HEK293 (cell line): Measurements from ENCODE around the gene FAM184A.

Experiments used
- CTCF ChIA-PET: fragments of 350-600 bp; formaldehyde crosslinking; extraction: SDS; loops from one replicate; lab custom pipeline; 2021; ENCODE audit warnings: antibody characterized with exemption; lab: Yijun Ruan, JAX
- POLR2A ChIA-PET: fragments of 300-600 bp; formaldehyde crosslinking; extraction: SDS; loops from one replicate; lab custom pipeline; 2020; ENCODE audit warnings: antibody characterized with exemption, inconsistent platforms; lab: Yijun Ruan, JAX
- H3K27ac ChIP-seq: fragments of 200-500 bp; sonication (Bioruptor generic); 2 replicates; pipeline ENCODE4 v1.5.1; 2014; ENCODE audit warnings: low read depth, low read length, control low read depth, inconsistent platforms; ENCODE audit errors: extremely low read depth
- H3K36me3 ChIP-seq, 2 experiments: fragments of 200-500 bp in 1 of 2; sonication (Bioruptor generic) in 1 of 2; 1 replicate in 1 of 2; 2 replicates in 1 of 2; pipeline ENCODE4 v1.5.1; 2014 to 2017; ENCODE audit warnings: inconsistent platforms in 2 of 2, low read length in 2 of 2; ENCODE audit not compliant: control insufficient read depth in 2 of 2, insufficient read depth in 1 of 2
- H3K4me1 ChIP-seq: fragments of 200-500 bp; sonication (Bioruptor generic); 2 replicates; pipeline ENCODE4 v1.5.1; 2014; ENCODE audit warnings: mild to moderate bottlenecking, low read length, inconsistent platforms; ENCODE audit not compliant: control insufficient read depth, insufficient read depth
- H3K4me3 ChIP-seq: 2 replicates; pipeline ENCODE4 v1.5.1; 2011; ENCODE audit warnings: low read depth, mild to moderate bottlenecking, control low read depth, low read length, moderate library complexity
- H3K9me3 ChIP-seq: fragments of 200-500 bp; sonication (Bioruptor generic); 2 replicates; pipeline ENCODE4 v1.5.1; 2014; ENCODE audit warnings: low read depth, low read length, inconsistent platforms; ENCODE audit not compliant: control insufficient read depth, insufficient read depth
- EGR2 ChIP-seq: fragments of 450-650 bp; formaldehyde crosslinking; IDR thresholded peaks from 2 replicates; pipeline ENCODE4 v1.5.1; 2016; ENCODE audit warnings: low read depth, missing biosample characterization, missing genetic modification characterization
- GLI4 ChIP-seq: fragments of 450-650 bp; formaldehyde crosslinking; IDR thresholded peaks from 2 replicates; pipeline ENCODE4 v1.5.1; 2016; ENCODE audit warnings: missing biosample characterization, missing genetic modification characterization
- HOXC10 ChIP-seq: sonication (generic); formaldehyde crosslinking; IDR thresholded peaks from 2 replicates; pipeline ENCODE4 v1.8.1; 2023; ENCODE audit warnings: mild to moderate bottlenecking, missing genetic modification reagents
- SCRT1 ChIP-seq: fragments of 450-650 bp; formaldehyde crosslinking; IDR thresholded peaks from 2 replicates; pipeline ENCODE4 v1.5.1; 2016; ENCODE audit warnings: missing biosample characterization, missing genetic modification characterization, borderline replicate concordance
- YY2 ChIP-seq: fragments of 450-650 bp; formaldehyde crosslinking; IDR thresholded peaks from 2 replicates; pipeline ENCODE4 v1.5.1; 2016; ENCODE audit warnings: missing biosample characterization, missing genetic modification characterization
- ZBTB11 ChIP-seq: fragments of 450-650 bp; formaldehyde crosslinking; conservative IDR thresholded peaks from 2 replicates; pipeline ENCODE4 v1.5.1; 2016; ENCODE audit warnings: low read depth, missing biosample characterization, missing genetic modification characterization
- ZBTB20 ChIP-seq: fragments of 450-650 bp; formaldehyde crosslinking; IDR thresholded peaks from 2 replicates; pipeline ENCODE4 v1.5.1; 2016; ENCODE audit warnings: missing biosample characterization, missing genetic modification characterization
- ZNF132 ChIP-seq: fragments of 450-650 bp; formaldehyde crosslinking; IDR thresholded peaks from 2 replicates; pipeline ENCODE4 v1.5.1; 2017; ENCODE audit warnings: missing biosample characterization, missing genetic modification characterization, borderline replicate concordance
- ZNF133 ChIP-seq: fragments of 450-650 bp; formaldehyde crosslinking; IDR thresholded peaks from 2 replicates; pipeline ENCODE4 v1.5.1; 2016; ENCODE audit warnings: missing biosample characterization, missing genetic modification characterization
- ZNF169 ChIP-seq: fragments of 450-650 bp; formaldehyde crosslinking; IDR thresholded peaks from 2 replicates; pipeline ENCODE4 v1.5.1; 2016; ENCODE audit warnings: missing biosample characterization, missing genetic modification characterization
- ZNF184 ChIP-seq: fragments of 450-650 bp; IDR thresholded peaks from 2 replicates; pipeline ENCODE4 v1.5.1; 2018; ENCODE audit warnings: missing biosample characterization, mild to moderate bottlenecking, missing genetic modification characterization
- ZNF23 ChIP-seq: fragments of 450-650 bp; formaldehyde crosslinking; IDR thresholded peaks from 2 replicates; pipeline ENCODE4 v1.5.1; 2016; ENCODE audit warnings: missing biosample characterization, missing genetic modification characterization, borderline replicate concordance
- ZNF248 ChIP-seq: fragments of 450-650 bp; formaldehyde crosslinking; IDR thresholded peaks from 2 replicates; pipeline ENCODE4 v1.5.1; 2017; ENCODE audit warnings: missing biosample characterization, missing genetic modification characterization
- ZNF280D ChIP-seq: fragments of 450-650 bp; formaldehyde crosslinking; IDR thresholded peaks from 2 replicates; pipeline ENCODE4 v1.5.1; 2016; ENCODE audit warnings: missing biosample characterization, missing genetic modification characterization
- ZNF48 ChIP-seq: fragments of 450-650 bp; formaldehyde crosslinking; IDR thresholded peaks from 2 replicates; pipeline ENCODE4 v1.5.1; 2016; ENCODE audit warnings: missing biosample characterization, missing genetic modification characterization
- ZNF549 ChIP-seq: fragments of 450-650 bp; IDR thresholded peaks from 2 replicates; pipeline ENCODE4 v1.5.1; 2018; ENCODE audit warnings: missing biosample characterization, missing genetic modification characterization, mild to moderate bottlenecking, inconsistent platforms, moderate library complexity
- ZNF596 ChIP-seq: fragments of 450-650 bp; IDR thresholded peaks from 2 replicates; pipeline ENCODE4 v1.5.0; 2018; ENCODE audit warnings: missing biosample characterization, mild to moderate bottlenecking, missing genetic modification characterization, moderate library complexity
- ZNF639 ChIP-seq: fragments of 450-650 bp; formaldehyde crosslinking; IDR thresholded peaks from 2 replicates; pipeline ENCODE4 v1.5.1; 2016; ENCODE audit warnings: missing biosample characterization, missing genetic modification characterization
- ZNF701 ChIP-seq: fragments of 450-650 bp; formaldehyde crosslinking; IDR thresholded peaks from 2 replicates; pipeline ENCODE4 v1.5.1; 2016; ENCODE audit warnings: missing biosample characterization, missing genetic modification characterization
- ZNF768 ChIP-seq: fragments of 450-650 bp; formaldehyde crosslinking; IDR thresholded peaks from 2 replicates; pipeline ENCODE4 v1.5.1; 2018; ENCODE audit warnings: missing biosample characterization, mild to moderate bottlenecking, missing genetic modification characterization
- TF ChIP-seq, protein P1 (sequence below): fragments of 450-650 bp; formaldehyde crosslinking; IDR thresholded peaks from 2 replicates; pipeline ENCODE4 v1.5.1; 2016; ENCODE audit warnings: missing biosample characterization, missing genetic modification characterization

Gene FAM184A

GRCh38 chr6:119044255-119044654 is 34.2 kb downstream of the FAM184A start:
- ChIA-PET POLR2A (no interaction called here), CTCF (interaction anchor here (0.6 to 0.9 kb wide), 3 partner anchors 9 to 34 kb away, joined by 3 read pairs; no protein-coding TSS in a partner anchor)
- TF ChIP-seq ZBTB11 (tag by site-specific recombination) (no peak), ZNF549 (tag by site-specific recombination) (no peak), GLI4 (no peak), ZNF184 (no peak), ZNF133 (tag by site-specific recombination) (no peak), ZNF768 (tag by site-specific recombination) (no peak), ZNF596 (tag by site-specific recombination) (no peak), ZNF701 (tag by site-specific recombination) (no peak), ZNF132 (no peak)

GRCh38 chr6:119043783-119044182 is 34.7 kb downstream of the FAM184A start:
- H3K27ac ChIP-seq: no peak overlapping the region
- H3K4me3 ChIP-seq: no peak overlapping the region
- H3K9me3 ChIP-seq: no peaks in the 10 kb centered on the region
- ChIA-PET POLR2A (no interaction called here), CTCF (interaction anchor here (0.6 to 0.9 kb wide), 2 partner anchors 9 to 13 kb away, joined by 3 read pairs; no protein-coding TSS in a partner anchor)
- TF ChIP-seq ZNF48 (tag by site-specific recombination) (no peak), YY2 (tag by site-specific recombination) (no peak), EGR2 (tag by site-specific recombination) (no peak), ZNF639 (tag by site-specific recombination) (no peak), ZNF280D (tag by site-specific recombination) (no peak), SCRT1 (tag by site-specific recombination) (no peak), ZNF169 (no peak), ZBTB20 (no peak), ZNF248 (tag by site-specific recombination) (no peak), HOXC10 (no peak), ZNF23 (no peak)
- TF ChIP-seq, protein P1, sequence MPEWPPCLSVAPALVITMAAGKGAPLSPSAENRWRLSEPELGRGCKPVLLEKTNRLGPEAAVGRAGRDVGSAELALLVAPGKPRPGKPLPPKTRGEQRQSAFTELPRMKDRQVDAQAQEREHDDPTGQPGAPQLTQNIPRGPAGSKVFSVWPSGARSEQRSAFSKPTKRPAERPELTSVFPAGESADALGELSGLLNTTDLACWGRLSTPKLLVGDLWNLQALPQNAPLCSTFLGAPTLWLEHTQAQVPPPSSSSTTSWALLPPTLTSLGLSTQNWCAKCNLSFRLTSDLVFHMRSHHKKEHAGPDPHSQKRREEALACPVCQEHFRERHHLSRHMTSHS (tag by site-specific recombination): no peak
- H3K4me1 ChIP-seq: no peaks in the 10 kb centered on the region
- H3K36me3 ChIP-seq: no peaks in the 10 kb centered on the region

More at GRCh38 chr6:119044255-119044654, 34.2 kb downstream of the FAM184A start:
- H3K27ac ChIP-seq: no peak overlapping the region
- no peak overlapping the region for H3K4me3 ChIP-seq
- no peaks in the 10 kb centered on the region for H3K9me3 ChIP-seq
- H3K36me3 ChIP-seq: no peaks in the 10 kb centered on the region
- H3K4me1 ChIP-seq: no peaks in the 10 kb centered on the region
